Tibial nerve (tissue), 4 donors: ENCODE results near the gene AGAP3. TPM values are rescaled to one million over a fixed set of nuclear protein-coding genes. Genes with fewer than 3 reads are reported as not detected.

ENCODE experiments used
- DNase-seq, 2 donors: peaks; one replicate each; pipeline ENCODE4 v3.0.0-alpha.2; 2019; ENCODE audit warnings: low spot score in 2 of 2
- H3K27ac ChIP-seq, 4 donors: fragments of 200-600 bp; sonication (generic) in 3 of 4; one replicate each; pipeline ENCODE4 v1.5.1; 2017 to 2019; ENCODE audit warnings: mild to moderate bottlenecking in 1 of 4
- H3K27me3 ChIP-seq, 2 donors: fragments of 200-600 bp; sonication (generic) in 1 of 2; one replicate each; pipeline versions ENCODE4 v1.5.1 to v1.6.0; 2017 to 2019
- H3K36me3 ChIP-seq, 3 donors: fragments of 200-600 bp; sonication (generic); one replicate each; pipeline ENCODE4 v1.5.1; 2018 to 2019
- H3K4me1 ChIP-seq, 4 donors: fragments of 200-600 bp; sonication (generic) in 3 of 4; one replicate each; pipeline ENCODE4 v1.5.1; 2017 to 2019
- H3K4me3 ChIP-seq, 4 donors: fragments of 200-600 bp; sonication (generic) in 3 of 4; one replicate each; pipeline ENCODE4 v1.5.1; 2017 to 2019; ENCODE audit warnings: mild to moderate bottlenecking in 1 of 4, moderate library complexity in 1 of 4
- H3K9me3 ChIP-seq, 4 donors: fragments of 200-600 bp; sonication (generic) in 3 of 4; one replicate each; pipeline ENCODE4 v1.5.1; 2017 to 2019
- EP300 ChIP-seq, 2 donors: sonication (generic); formaldehyde crosslinking; IDR thresholded peaks; one replicate each; pipeline ENCODE4 v1.6.1; 2017; ENCODE audit warnings: antibody characterized with exemption in 2 of 2, mild to moderate bottlenecking in 1 of 2
- POLR2A ChIP-seq, 2 donors: fragments of 450-650 bp; IDR thresholded peaks; one replicate each; pipeline ENCODE4 v1.6.1; 2017; ENCODE audit warnings: antibody characterized with exemption in 2 of 2, mild to moderate bottlenecking in 2 of 2, moderate library complexity in 2 of 2
- WGBS, 2 donors: methylation state at CpG; one replicate each; pipeline ENCODE4 v1.1.5; 2018; 5-methylcytosine and 5-hydroxymethylcytosine counted together
- total RNA-seq, 4 donors: library from RNA; depleted of rRNA; stranded (reverse); fragments of >200 nt; gene quantifications; one replicate each; pipeline ENCODE4 v1.1.0, GENCODE V29; 2016
- TF ChIP-seq, protein P1 (sequence below), 5 experiments: fragments of 200-600 bp in 3 of 5; fragments of 450-650 bp in 2 of 5; sonication (generic) in 3 of 5; IDR thresholded peaks; one replicate each; pipeline ENCODE4 v1.5.1; 2016 to 2019; ENCODE audit warnings: antibody characterized with exemption in 5 of 5, mild to moderate bottlenecking in 3 of 5, moderate library complexity in 2 of 5

AGAP3 gene
- total RNA-seq, 4 donors from 2014 or later, result 40.0 to 114 (median 87.2) TPM

DNA sequence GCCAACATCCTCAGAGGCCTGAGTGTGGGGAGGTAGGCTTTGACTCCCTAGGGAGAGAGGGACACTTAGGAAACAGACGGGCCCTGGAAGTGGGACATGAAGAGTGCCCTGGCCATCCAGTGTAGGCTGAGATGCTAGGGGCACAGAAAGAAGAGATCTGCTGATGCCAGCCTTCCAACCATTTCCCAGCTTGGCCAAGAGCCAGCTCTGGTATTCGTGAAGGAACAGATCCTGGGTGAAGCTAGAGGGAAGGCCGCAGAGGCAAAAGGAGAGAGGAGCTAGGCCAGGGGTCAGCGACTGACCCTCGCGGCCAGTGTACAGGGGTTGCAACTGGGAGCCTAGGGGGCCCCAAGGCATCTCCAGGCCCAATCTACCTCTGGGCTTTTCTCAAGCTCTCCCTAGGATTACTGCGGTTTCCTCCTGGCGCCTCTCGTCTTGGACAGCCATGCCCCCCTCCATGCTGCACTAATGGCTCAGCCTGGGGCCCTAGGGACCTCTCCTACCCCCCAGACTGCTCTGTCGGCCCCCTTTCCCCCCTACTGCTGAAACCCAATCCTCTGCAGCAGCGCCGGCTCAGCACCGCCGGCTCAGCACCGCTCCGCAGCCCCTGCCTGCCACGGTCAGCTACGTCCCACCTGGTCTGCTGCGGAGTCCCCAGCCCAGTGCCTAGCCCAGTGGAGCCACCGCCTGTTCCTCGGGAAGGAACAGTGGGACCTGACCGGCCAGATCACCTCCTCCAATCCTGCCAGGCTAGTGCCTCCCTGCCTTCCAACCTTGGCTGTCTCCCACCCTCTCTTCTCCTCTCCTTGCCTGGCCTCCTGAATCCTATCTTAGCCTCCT lies 38.1 kb upstream of the AGAP3 start, which contains the start of gene ASIC3:
Gene ASIC3 (plus strand): TSS at position 556 of the 840 bp plus-strand sequence. CDS start 355 bp downstream, outside the sequence.
- H3K36me3 ChIP-seq, result peaks cover 0 to 45% (median 0%) of the 10 kb centered on the region in 3 donors
- H3K4me3 ChIP-seq, result no peak within 1 kb of the TSS
- no peak for DNase-seq
- peaks cover 0 to 6% of the 10 kb centered on the region in 2 donors for H3K27me3 ChIP-seq
- H3K9me3 ChIP-seq, result no peaks in the 10 kb centered on the region
- WGBS, 2 donors, result 73% methylated on average over 22 of the region's 22 CpGs
- peak within 1 kb of the TSS in 2 of 4 donors; percentile 28 to 70 for H3K27ac ChIP-seq
- H3K4me1 ChIP-seq, result peaks cover 0 to 27% (median 12%) of the 10 kb centered on the region in 4 donors
- TF ChIP-seq, protein P1, sequence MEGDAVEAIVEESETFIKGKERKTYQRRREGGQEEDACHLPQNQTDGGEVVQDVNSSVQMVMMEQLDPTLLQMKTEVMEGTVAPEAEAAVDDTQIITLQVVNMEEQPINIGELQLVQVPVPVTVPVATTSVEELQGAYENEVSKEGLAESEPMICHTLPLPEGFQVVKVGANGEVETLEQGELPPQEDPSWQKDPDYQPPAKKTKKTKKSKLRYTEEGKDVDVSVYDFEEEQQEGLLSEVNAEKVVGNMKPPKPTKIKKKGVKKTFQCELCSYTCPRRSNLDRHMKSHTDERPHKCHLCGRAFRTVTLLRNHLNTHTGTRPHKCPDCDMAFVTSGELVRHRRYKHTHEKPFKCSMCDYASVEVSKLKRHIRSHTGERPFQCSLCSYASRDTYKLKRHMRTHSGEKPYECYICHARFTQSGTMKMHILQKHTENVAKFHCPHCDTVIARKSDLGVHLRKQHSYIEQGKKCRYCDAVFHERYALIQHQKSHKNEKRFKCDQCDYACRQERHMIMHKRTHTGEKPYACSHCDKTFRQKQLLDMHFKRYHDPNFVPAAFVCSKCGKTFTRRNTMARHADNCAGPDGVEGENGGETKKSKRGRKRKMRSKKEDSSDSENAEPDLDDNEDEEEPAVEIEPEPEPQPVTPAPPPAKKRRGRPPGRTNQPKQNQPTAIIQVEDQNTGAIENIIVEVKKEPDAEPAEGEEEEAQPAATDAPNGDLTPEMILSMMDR (IDR thresholded peaks at IDR 0.05), result no peak
- TF ChIP-seq EP300 (IDR thresholded peaks at IDR 0.05) (no peak), POLR2A (IDR thresholded peaks at IDR 0.05) (no peak)

- DNase-seq, result no peak
- H3K27ac ChIP-seq, result no peak overlapping the region
- H3K4me1 ChIP-seq, result peaks cover 0 to 27% (median 12%) of the 10 kb centered on the region in 4 donors
- WGBS, 2 donors, result 88 to 90% methylated on average over 35 to 37 of the region's 38 CpGs
- peaks cover 0 to 6% of the 10 kb centered on the region in 2 donors for H3K27me3 ChIP-seq
- TF ChIP-seq POLR2A (IDR thresholded peaks at IDR 0.05) (no peak), EP300 (IDR thresholded peaks at IDR 0.05) (no peak)
- TF ChIP-seq, protein P1 (IDR thresholded peaks at IDR 0.05), result no peak
- peaks cover 0 to 45% (median 0%) of the 10 kb centered on the region in 3 donors for H3K36me3 ChIP-seq
- no peak overlapping the region for H3K4me3 ChIP-seq
- no peaks in the 10 kb centered on the region for H3K9me3 ChIP-seq
Observed at GRCh38 chr7:151048911-151049463, 37.3 kb upstream of the AGAP3 start.

DNA sequence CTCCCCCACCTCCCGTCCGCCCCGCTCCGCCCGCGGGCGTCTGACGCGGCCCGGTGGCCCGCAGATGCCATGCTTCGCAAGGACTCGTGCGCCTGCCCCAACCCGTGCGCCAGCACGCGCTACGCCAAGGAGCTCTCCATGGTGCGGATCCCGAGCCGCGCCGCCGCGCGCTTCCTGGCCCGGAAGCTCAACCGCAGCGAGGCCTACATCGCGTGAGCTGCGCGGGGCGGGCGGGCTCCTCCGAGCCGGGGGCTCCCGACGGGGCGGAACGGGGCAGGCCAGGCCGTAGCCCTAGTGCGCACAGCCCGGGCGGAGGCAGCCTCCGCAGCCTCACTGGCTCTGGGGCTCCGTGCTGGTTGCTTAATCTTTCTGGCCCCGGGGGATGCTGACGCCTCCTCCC lies 35.2 kb upstream of the AGAP3 start:
- Histone ChIP-seq H3K27me3 (peaks cover 0 to 6% of the 10 kb centered on the region in 2 donors), H3K27ac (no peak overlapping the region), H3K9me3 (no peaks in the 10 kb centered on the region), H3K4me3 (peak overlapping the region in 1 of 4 donors; percentile 15), H3K4me1 (peaks cover 0 to 27% (median 12%) of the 10 kb centered on the region in 4 donors), H3K36me3 (peaks cover 0 to 40% (median 0%) of the 10 kb centered on the region in 3 donors)
- TF ChIP-seq, protein P1 (IDR thresholded peaks at IDR 0.05), result no peak
- TF ChIP-seq POLR2A (IDR thresholded peaks at IDR 0.05) (no peak), EP300 (IDR thresholded peaks at IDR 0.05) (no peak)
- 4 to 7% methylated on average over 18 to 24 of the region's 50 CpGs for WGBS, 2 donors
- no peak for DNase-seq

DNA sequence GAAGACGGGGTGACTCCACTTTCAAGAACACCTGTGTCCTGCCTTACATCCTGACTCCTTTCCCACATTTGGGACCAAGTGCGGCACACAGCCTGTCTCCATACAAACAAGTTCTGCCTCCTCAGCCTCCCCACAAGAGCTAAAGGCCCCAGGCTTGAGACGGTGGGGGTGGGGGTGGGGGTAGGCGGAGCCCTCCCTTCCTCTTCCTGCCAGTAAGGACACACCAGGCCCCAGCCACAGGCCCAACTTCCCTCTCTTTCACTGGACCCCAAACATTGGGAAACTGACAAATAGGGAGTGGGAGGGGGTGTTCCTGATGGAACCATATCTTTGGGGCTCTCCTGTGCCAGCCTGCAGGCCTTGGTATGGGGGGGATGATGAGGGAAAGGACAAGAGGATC lies 33.2 kb upstream of the AGAP3 start:
- Histone ChIP-seq H3K4me3 (no peak overlapping the region), H3K36me3 (peaks cover 0 to 36% (median 0%) of the 10 kb centered on the region in 3 donors), H3K4me1 (peaks cover 0 to 23% (median 12%) of the 10 kb centered on the region in 4 donors), H3K27ac (no peak overlapping the region), H3K27me3 (peaks cover 0 to 6% of the 10 kb centered on the region in 2 donors), H3K9me3 (no peaks in the 10 kb centered on the region)
- 64 to 79% methylated on average over 4 of the region's 4 CpGs for WGBS, 2 donors
- no peak for DNase-seq
- TF ChIP-seq POLR2A (IDR thresholded peaks at IDR 0.05) (no peak), EP300 (IDR thresholded peaks at IDR 0.05) (no peak)
- TF ChIP-seq, protein P1 (IDR thresholded peaks at IDR 0.05), result no peak

DNA sequence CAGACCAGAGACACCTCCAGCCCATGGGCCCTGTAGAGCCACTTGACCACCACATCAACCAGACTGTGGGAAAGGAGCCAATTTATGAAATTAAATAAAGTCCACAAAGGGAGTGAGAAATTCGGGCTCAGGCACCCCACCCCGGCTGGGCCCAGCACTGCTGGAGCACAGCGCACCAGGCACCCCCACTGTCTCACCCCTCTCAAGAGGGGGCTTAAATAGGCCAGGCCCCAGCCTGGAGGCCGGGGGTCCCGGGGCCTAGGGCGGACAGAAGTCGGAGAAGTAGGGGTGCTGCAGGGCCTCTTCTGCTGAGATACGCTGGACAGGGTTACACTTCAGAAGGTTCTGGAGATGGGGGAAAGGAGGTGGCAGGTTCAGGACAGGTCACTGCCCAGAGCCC lies 32.5 kb upstream of the AGAP3 start:
- H3K4me3 ChIP-seq, result no peak overlapping the region
- H3K36me3 ChIP-seq, result peaks cover 0 to 36% (median 0%) of the 10 kb centered on the region in 3 donors
- WGBS, 2 donors, result 93% methylated on average over 8 of the region's 8 CpGs
- H3K27ac ChIP-seq, result no peak overlapping the region
- peaks cover 0 to 29% (median 16%) of the 10 kb centered on the region in 4 donors for H3K4me1 ChIP-seq
- TF ChIP-seq, protein P1 (IDR thresholded peaks at IDR 0.05), result no peak
- TF ChIP-seq POLR2A (IDR thresholded peaks at IDR 0.05) (no peak), EP300 (IDR thresholded peaks at IDR 0.05) (no peak)
- peaks cover 0 to 6% of the 10 kb centered on the region in 2 donors for H3K27me3 ChIP-seq
- no peaks in the 10 kb centered on the region for H3K9me3 ChIP-seq
- DNase-seq, result no peak
